DOHH2 (cell line): ENCODE results near the gene KRTAP5-3.

Experiments
- H3F3A ChIP-seq: fragments of 200-600 bp; sonication (generic), shearing (Covaris generic); 2 replicates; pipeline ENCODE4 v1.6.0; 2016; ENCODE audit warnings: antibody characterized with exemption, mild to moderate bottlenecking; ENCODE audit not compliant: control insufficient read depth, insufficient read depth
- H3K27ac ChIP-seq: fragments of 200-600 bp; sonication (generic); 2 replicates; pipeline ENCODE4 v1.5.1; 2014; ENCODE audit warnings: low read depth, mild to moderate bottlenecking, low read length, moderate library complexity
- H3K27me3 ChIP-seq: fragments of 200-600 bp; sonication (generic); 2 replicates; pipeline ENCODE4 v1.6.1; 2014; ENCODE audit warnings: mild to moderate bottlenecking, low read length, mixed read lengths; ENCODE audit not compliant: control insufficient read depth
- H3K36me3 ChIP-seq: fragments of 200-600 bp; sonication (generic); 2 replicates; pipeline ENCODE4 v1.6.1; 2014; ENCODE audit warnings: mild to moderate bottlenecking, low read length, moderate library complexity, mixed read lengths; ENCODE audit not compliant: control insufficient read depth
- H3K4me1 ChIP-seq: fragments of 200-600 bp; sonication (generic); 2 replicates; pipeline ENCODE4 v1.6.1; 2014; ENCODE audit warnings: mild to moderate bottlenecking, low read length, mixed read lengths; ENCODE audit not compliant: control insufficient read depth
- H3K4me2 ChIP-seq: fragments of 200-600 bp; sonication (generic); 2 replicates; pipeline ENCODE4 v1.6.0; 2014; ENCODE audit warnings: mild to moderate bottlenecking, low read length, moderate library complexity
- H3K4me3 ChIP-seq: fragments of 200-600 bp; sonication (generic); 2 replicates; pipeline ENCODE4 v1.5.1; 2014; ENCODE audit warnings: mild to moderate bottlenecking, low read length, mixed read lengths
- H3K79me2 ChIP-seq: fragments of 200-600 bp; sonication (generic); 2 replicates; pipeline ENCODE4 v1.6.1; 2014; ENCODE audit warnings: mild to moderate bottlenecking, low read length, mixed read lengths; ENCODE audit not compliant: control insufficient read depth
- H3K9me2 ChIP-seq: fragments of 200-600 bp; sonication (generic); replicated peaks from 2 replicates; pipeline ENCODE4 v1.6.1; 2014; ENCODE audit warnings: mild to moderate bottlenecking, low read length, mixed read lengths; ENCODE audit not compliant: control insufficient read depth
- H3K9me3 ChIP-seq: fragments of 200-600 bp; sonication (generic); 2 replicates; pipeline ENCODE4 v1.6.1; 2014; ENCODE audit warnings: antibody characterized with exemption, low read length, mixed read lengths; ENCODE audit not compliant: control insufficient read depth, insufficient read depth
- H4K20me1 ChIP-seq: fragments of 200-600 bp; sonication (generic); 2 replicates; pipeline ENCODE4 v1.6.0; 2014; ENCODE audit warnings: low read depth, mild to moderate bottlenecking, antibody characterized with exemption, low read length, moderate library complexity; ENCODE audit not compliant: control insufficient read depth, insufficient read depth
- EZH2phosphoT487 ChIP-seq: fragments of 200-600 bp; sonication (generic); IDR thresholded peaks from 2 replicates; pipeline ENCODE4 v1.6.1; 2017; ENCODE audit warnings: borderline replicate concordance, mild to moderate bottlenecking, antibody characterized with exemption, low read length, moderate library complexity, mixed read lengths
- TF ChIP-seq, protein P1 (sequence below): fragments of 200-600 bp; sonication (generic); IDR thresholded peaks from one replicate; pipeline ENCODE4 v1.5.1; 2014; ENCODE audit warnings: antibody characterized with exemption, mild to moderate bottlenecking, low read depth, low read length; ENCODE audit not compliant: poor library complexity, severe bottlenecking

The KRTAP5-3 gene

DNA sequence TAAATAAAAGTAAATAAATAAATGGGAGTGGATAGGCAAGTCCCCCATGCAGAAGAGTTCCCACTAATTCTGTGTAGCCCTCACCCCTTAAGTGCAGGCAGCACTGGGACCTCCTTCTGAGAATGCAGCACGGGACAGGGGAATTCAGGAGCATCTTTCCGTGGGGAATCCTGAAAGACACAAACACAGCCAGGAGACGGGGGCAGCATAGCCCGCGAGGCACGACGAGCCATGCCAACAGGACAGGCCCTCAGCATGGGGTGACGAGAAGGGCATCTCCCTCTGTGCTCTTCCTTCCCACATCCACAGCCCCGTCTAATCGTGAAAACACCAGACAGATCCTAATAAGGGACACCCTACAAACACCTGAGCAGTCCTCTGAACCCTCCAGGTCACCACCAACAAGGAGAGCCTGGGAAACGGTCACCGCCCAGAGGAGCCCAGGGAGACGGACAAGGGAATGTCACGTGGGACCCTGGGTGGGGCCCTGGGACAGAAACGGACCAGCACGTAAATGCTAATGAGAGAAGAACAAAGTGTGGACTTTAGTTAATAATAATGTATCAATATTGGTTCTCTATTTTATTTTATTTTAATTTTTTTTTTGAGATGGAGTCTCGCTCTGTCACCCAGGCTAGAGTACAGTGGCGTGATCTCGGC is 28.2 kb upstream of the KRTAP5-3 start:
- no peaks in the 10 kb centered on the region for H3K79me2 ChIP-seq
- no peak overlapping the region for H3K4me3 ChIP-seq
- no peaks in the 10 kb centered on the region for H3K36me3 ChIP-seq
- no peaks in the 10 kb centered on the region for H3K27me3 ChIP-seq
- H3F3A ChIP-seq, result no peaks in the 10 kb centered on the region
- H4K20me1 ChIP-seq, result no peaks in the 10 kb centered on the region
- TF ChIP-seq, protein P1, sequence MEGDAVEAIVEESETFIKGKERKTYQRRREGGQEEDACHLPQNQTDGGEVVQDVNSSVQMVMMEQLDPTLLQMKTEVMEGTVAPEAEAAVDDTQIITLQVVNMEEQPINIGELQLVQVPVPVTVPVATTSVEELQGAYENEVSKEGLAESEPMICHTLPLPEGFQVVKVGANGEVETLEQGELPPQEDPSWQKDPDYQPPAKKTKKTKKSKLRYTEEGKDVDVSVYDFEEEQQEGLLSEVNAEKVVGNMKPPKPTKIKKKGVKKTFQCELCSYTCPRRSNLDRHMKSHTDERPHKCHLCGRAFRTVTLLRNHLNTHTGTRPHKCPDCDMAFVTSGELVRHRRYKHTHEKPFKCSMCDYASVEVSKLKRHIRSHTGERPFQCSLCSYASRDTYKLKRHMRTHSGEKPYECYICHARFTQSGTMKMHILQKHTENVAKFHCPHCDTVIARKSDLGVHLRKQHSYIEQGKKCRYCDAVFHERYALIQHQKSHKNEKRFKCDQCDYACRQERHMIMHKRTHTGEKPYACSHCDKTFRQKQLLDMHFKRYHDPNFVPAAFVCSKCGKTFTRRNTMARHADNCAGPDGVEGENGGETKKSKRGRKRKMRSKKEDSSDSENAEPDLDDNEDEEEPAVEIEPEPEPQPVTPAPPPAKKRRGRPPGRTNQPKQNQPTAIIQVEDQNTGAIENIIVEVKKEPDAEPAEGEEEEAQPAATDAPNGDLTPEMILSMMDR, result no peak
- TF ChIP-seq EZH2phosphoT487, result no peak
- H3K27ac ChIP-seq, result no peak overlapping the region
- H3K4me2 ChIP-seq, result no peak overlapping the region
- no peaks in the 10 kb centered on the region for H3K9me2 ChIP-seq
- H3K4me1 ChIP-seq, result no peaks in the 10 kb centered on the region
- H3K9me3 ChIP-seq, result no peaks in the 10 kb centered on the region

DNA sequence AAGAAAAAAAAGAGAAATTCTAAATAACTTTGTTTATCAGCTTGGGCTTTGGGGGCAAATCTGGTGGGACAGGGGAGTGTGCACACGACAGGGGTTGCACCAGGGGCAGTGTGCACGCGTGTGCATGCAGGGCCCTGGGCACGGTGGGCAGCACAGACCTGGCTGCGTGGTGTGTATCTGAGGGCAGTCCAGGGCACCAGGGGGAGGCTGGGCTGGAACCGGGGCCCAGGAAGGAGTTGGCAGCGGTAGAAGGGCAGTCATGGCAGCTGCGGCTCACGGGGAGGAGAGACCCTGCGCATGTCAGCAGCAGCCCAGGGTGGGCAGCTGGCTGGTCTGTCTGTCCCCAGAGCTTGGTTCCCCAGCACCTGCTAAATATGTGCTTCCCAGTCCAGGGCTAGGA is 25.6 kb upstream of the KRTAP5-3 start:
- Histone ChIP-seq H3K9me3 (no peaks in the 10 kb centered on the region), H4K20me1 (no peaks in the 10 kb centered on the region; the same call in 1 of the 2 replicates), H3K4me2 (no peak overlapping the region), H3F3A (no peaks in the 10 kb centered on the region), H3K4me3 (no peak overlapping the region), H3K27me3 (peaks cover 5% of the 10 kb centered on the region; the same call in 1 of the 2 replicates), H3K27ac (no peak overlapping the region), H3K36me3 (no peaks in the 10 kb centered on the region), H3K4me1 (no peaks in the 10 kb centered on the region), H3K79me2 (no peaks in the 10 kb centered on the region), H3K9me2 (no peaks in the 10 kb centered on the region)
- TF ChIP-seq EZH2phosphoT487, result no peak
- TF ChIP-seq, protein P1, result no peak

DNA sequence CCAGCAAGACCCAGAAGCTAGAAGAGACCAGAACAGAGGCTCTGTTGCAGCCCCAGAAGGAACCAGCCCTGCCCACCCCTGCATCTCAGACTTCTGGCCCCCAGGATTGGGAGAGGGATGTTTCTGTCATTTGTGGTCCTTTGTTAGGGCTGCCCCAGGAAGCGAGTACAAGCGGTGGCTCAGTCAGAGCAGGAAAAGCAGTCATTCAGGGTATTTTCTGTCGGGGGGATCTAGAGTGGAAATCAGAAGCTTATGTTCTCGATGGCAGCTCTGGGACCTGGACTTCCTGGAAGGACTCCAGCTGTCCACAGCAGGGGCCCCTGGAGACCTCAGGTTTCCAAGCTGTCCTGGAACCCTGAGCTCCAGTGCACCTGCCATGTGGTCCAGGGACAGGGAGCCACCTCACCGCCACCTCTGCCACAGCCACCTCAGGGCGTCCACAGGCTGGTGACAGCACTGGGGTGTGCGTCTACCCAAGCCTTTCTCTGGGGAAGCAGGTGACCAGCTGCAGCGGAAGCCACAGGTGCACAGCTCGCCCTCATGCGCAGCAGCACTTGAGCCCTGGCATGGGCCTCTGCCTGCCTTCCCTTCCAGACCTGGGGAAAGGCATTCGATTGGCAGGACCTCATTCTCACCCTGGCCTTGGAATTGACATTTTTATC is 23.9 kb upstream of the KRTAP5-3 start:
- Histone ChIP-seq H3K9me3 (no peaks in the 10 kb centered on the region), H3K27ac (no peak overlapping the region), H4K20me1 (no peaks in the 10 kb centered on the region; the same call in 1 of the 2 replicates), H3K4me2 (no peak overlapping the region), H3F3A (no peaks in the 10 kb centered on the region), H3K79me2 (no peaks in the 10 kb centered on the region), H3K4me1 (no peaks in the 10 kb centered on the region), H3K4me3 (no peak overlapping the region), H3K36me3 (no peaks in the 10 kb centered on the region), H3K9me2 (no peaks in the 10 kb centered on the region), H3K27me3 (peaks cover 5% of the 10 kb centered on the region; the same call in 1 of the 2 replicates)
- no peak for TF ChIP-seq EZH2phosphoT487
- TF ChIP-seq, protein P1, result no peak
